IMR-90 (cell line): Measurements from ENCODE around the gene IVL. TPM values are rescaled to one million over a fixed set of nuclear protein-coding genes. Genes with fewer than 3 reads are reported as not detected.

Experiments
- ATAC-seq: fragments of 200-7000 bp; cut with Tn5 transposase; 2 replicates; pipeline ENCODE4 v1.9.1; 2020; ENCODE audit warnings: low read depth, mild to moderate bottlenecking, moderate library complexity
- BruUV-seq: library from RNA; stranded (reverse); fragments of 400-500 nt; replicated peaks from 2 replicates; lab custom pipeline; 2021; lab: Mats Ljungman, UMichigan
- CTCF ChIA-PET: fragments of 300-600 bp; formaldehyde crosslinking; extraction: SDS; loops from one replicate; lab custom pipeline; 2021; ENCODE audit warnings: antibody characterized with exemption; lab: Yijun Ruan, JAX
- POLR2A ChIA-PET: fragments of 300-600 bp; sonication (Branson Sonifier 250); formaldehyde crosslinking; loops from one replicate; lab custom pipeline; 2022; ENCODE audit warnings: antibody characterized with exemption; ENCODE audit not compliant: unreplicated experiment; lab: Charles Lee
- DNase-seq: peaks from one replicate; pipeline ENCODE4 v3.0.0; 2013
- H2AFZ ChIP-seq: replicated peaks from 2 replicates; pipeline ENCODE3; 2013; ENCODE audit warnings: low read length, mild to moderate bottlenecking; ENCODE audit not compliant: poor library complexity
- H2AK5ac ChIP-seq: 2 replicates; pipeline ENCODE4 v1.6.1; 2013; ENCODE audit warnings: low read depth, low read length, inconsistent platforms
- H2AK9ac ChIP-seq: replicated peaks from 2 replicates; pipeline ENCODE3; 2013; ENCODE audit warnings: mild to moderate bottlenecking, low read depth, low read length, moderate library complexity; ENCODE audit not compliant: poor library complexity
- H2BK120ac ChIP-seq: 2 replicates; pipeline ENCODE4 v1.6.1; 2013; ENCODE audit warnings: low read depth, low read length, inconsistent platforms
- H2BK15ac ChIP-seq: 3 replicates; pipeline ENCODE4 v1.6.1; 2013; ENCODE audit warnings: low read depth, low read length, inconsistent platforms
- H2BK20ac ChIP-seq: 2 replicates; pipeline ENCODE4 v1.6.1; 2013; ENCODE audit warnings: low read depth, mild to moderate bottlenecking, inconsistent platforms, low read length, moderate library complexity
- H2BK5ac ChIP-seq: 2 replicates; pipeline ENCODE4 v1.6.1; 2013; ENCODE audit warnings: mild to moderate bottlenecking, low read depth, low read length, inconsistent platforms; ENCODE audit not compliant: poor library complexity, severe bottlenecking
- H3K14ac ChIP-seq: replicated peaks from 2 replicates; pipeline ENCODE4 v1.6.1; 2013; ENCODE audit warnings: low read depth, low read length, inconsistent platforms
- H3K18ac ChIP-seq: 2 replicates; pipeline ENCODE4 v1.6.1; 2013; ENCODE audit warnings: low read depth, low read length, control low read depth
- H3K23ac ChIP-seq: 2 replicates; pipeline ENCODE4 v1.6.1; 2013; ENCODE audit warnings: low read depth, low read length, inconsistent platforms
- H3K27ac ChIP-seq: 2 replicates; pipeline ENCODE4 v1.5.1; 2013; ENCODE audit warnings: mild to moderate bottlenecking, control low read depth, low read length; ENCODE audit not compliant: insufficient read depth
- H3K27me3 ChIP-seq: 2 replicates; pipeline ENCODE4 v1.6.1; 2013; ENCODE audit warnings: low read length; ENCODE audit not compliant: control insufficient read depth, insufficient read depth
- H3K36me3 ChIP-seq: 2 replicates; pipeline ENCODE4 v1.6.1; 2013; ENCODE audit warnings: low read length, mixed read lengths; ENCODE audit not compliant: control insufficient read depth, insufficient read depth
- H3K4ac ChIP-seq: 2 replicates; pipeline ENCODE4 v1.6.1; 2013; ENCODE audit warnings: low read depth, low read length, inconsistent platforms
- H3K4me1 ChIP-seq: 2 replicates; pipeline ENCODE4 v1.6.1; 2013; ENCODE audit warnings: low read length, mixed read lengths; ENCODE audit not compliant: control insufficient read depth, insufficient read depth
- H3K4me2 ChIP-seq: 2 replicates; pipeline ENCODE4 v1.6.1; 2013; ENCODE audit warnings: low read depth, mild to moderate bottlenecking, control low read depth, low read length, moderate library complexity
- H3K4me3 ChIP-seq: 2 replicates; pipeline ENCODE4 v1.5.1; 2013; ENCODE audit warnings: low read depth, mild to moderate bottlenecking, control low read depth, low read length, moderate library complexity; ENCODE audit not compliant: insufficient read depth
- H3K56ac ChIP-seq: 2 replicates; pipeline ENCODE4 v1.6.1; 2013; ENCODE audit warnings: low read length, inconsistent platforms; ENCODE audit not compliant: insufficient read depth; ENCODE audit errors: extremely low read depth
- H3K79me1 ChIP-seq, 2 experiments: 2 replicates each; pipeline ENCODE4 v1.6.1; 2013; ENCODE audit warnings: low read length in 2 of 2, inconsistent platforms in 1 of 2, low read depth in 1 of 2
- H3K9ac ChIP-seq: 2 replicates; pipeline ENCODE4 v1.6.1; 2013; ENCODE audit warnings: low read depth, low read length, control low read depth
- H3K9me1 ChIP-seq: 2 replicates; pipeline ENCODE4 v1.6.1; 2013; ENCODE audit warnings: low read length, inconsistent platforms; ENCODE audit not compliant: insufficient read depth
- H3K9me3 ChIP-seq: 2 replicates; pipeline ENCODE4 v1.6.1; 2013; ENCODE audit warnings: low read length; ENCODE audit not compliant: control insufficient read depth, insufficient read depth
- H4K20me1 ChIP-seq: 2 replicates; pipeline ENCODE4 v1.6.1; 2013; ENCODE audit warnings: low read length, inconsistent platforms; ENCODE audit not compliant: insufficient read depth
- H4K5ac ChIP-seq: 2 replicates; pipeline ENCODE4 v1.6.1; 2013; ENCODE audit warnings: mild to moderate bottlenecking, low read depth, low read length, control low read depth
- H4K8ac ChIP-seq, 2 experiments: 2 replicates each; pipeline ENCODE4 v1.6.1; 2013; ENCODE audit warnings: low read depth in 2 of 2, low read length in 2 of 2, control low read depth in 1 of 2, inconsistent platforms in 1 of 2
- H4K91ac ChIP-seq: 2 replicates; pipeline ENCODE4 v1.6.1; 2013; ENCODE audit warnings: low read depth, low read length, inconsistent platforms; ENCODE audit not compliant: insufficient read depth
- BHLHE40 ChIP-seq: fragments of 150-350 bp; IDR thresholded peaks from 2 replicates; pipeline ENCODE4 v1.6.1; 2016; ENCODE audit warnings: mild to moderate bottlenecking, low read depth, low read length
- CEBPB ChIP-seq: IDR thresholded peaks from 2 replicates; pipeline ENCODE4 v1.6.1; 2012; ENCODE audit warnings: low read depth, low read length, improper control_type of control experiment
- FOS ChIP-seq: fragments of 150-350 bp; IDR thresholded peaks from 2 replicates; pipeline ENCODE4 v1.6.1; 2016; ENCODE audit warnings: low read depth, low read length
- MAFK ChIP-seq: IDR thresholded peaks from 2 replicates; pipeline ENCODE4 v1.6.1; 2012; ENCODE audit warnings: low read depth, low read length, improper control_type of control experiment
- MAZ ChIP-seq: IDR thresholded peaks from 2 replicates; pipeline ENCODE4 v1.6.1; 2012; ENCODE audit warnings: low read depth, mild to moderate bottlenecking, low read length, improper control_type of control experiment, moderate library complexity, borderline replicate concordance
- MXI1 ChIP-seq: IDR thresholded peaks from 2 replicates; pipeline ENCODE4 v1.6.1; 2012; ENCODE audit warnings: low read depth, mild to moderate bottlenecking, low read length, moderate library complexity, borderline replicate concordance
- NFE2L2 ChIP-seq: fragments of 150-350 bp; IDR thresholded peaks from 2 replicates; pipeline ENCODE4 v1.6.1; 2016; ENCODE audit warnings: low read depth, mild to moderate bottlenecking, low read length
- RAD21 ChIP-seq: IDR thresholded peaks from 2 replicates; pipeline ENCODE4 v1.6.1; 2012; ENCODE audit warnings: low read length, improper control_type of control experiment
- RFX5 ChIP-seq: IDR thresholded peaks from 2 replicates; pipeline ENCODE4 v1.8.0; 2012; ENCODE audit warnings: low read depth, mild to moderate bottlenecking, low read length, moderate library complexity
- SMC3 ChIP-seq: fragments of 150-350 bp; IDR thresholded peaks from 2 replicates; pipeline ENCODE4 v1.6.1; 2016; ENCODE audit warnings: low read depth, mild to moderate bottlenecking, antibody characterized with exemption, low read length, moderate library complexity
- WGBS, 2 experiments: methylation state at CpG; one replicate each; pipeline versions ENCODE4 v1.1.5 to v1.1.7; 2013; ENCODE audit warnings: missing lambda C conversion rate in 2 of 2; ENCODE audit not compliant: insufficient read length in 1 of 2; ENCODE audit errors: extremely low coverage in 2 of 2; 5-methylcytosine and 5-hydroxymethylcytosine counted together
- dilution Hi-C: fragments of 300-500 bp; cut with HindIII; formaldehyde crosslinking; loops from one replicate; pipeline ENCODE4 v1.14.3; 2018; ENCODE audit warnings: low sequenced_read_pairs; ENCODE audit not compliant: unreplicated experiment
- in situ Hi-C: fragments of 300-500 bp; cut with MboI; formaldehyde crosslinking; loops from 3 replicates; pipeline ENCODE4 v1.14.3; 2019; ENCODE audit warnings: low sequenced_read_pairs, inconsistent platforms, mixed read lengths
- intact Hi-C: fragments of 100-400 bp; cut with micrococcal nuclease; formaldehyde crosslinking; loops from 2 replicates; pipeline ENCODE4 v1.10.0; 2022
- polyA plus RNA-seq, 3 experiments: library from polyadenylated mRNA; depleted of rRNA; stranded (reverse); fragments of >200 nt; gene quantifications; 2 replicates each; pipeline ENCODE4 v1.2.3, GENCODE V29; 2012; ENCODE audit warnings: low replicate concordance in 1 of 3
- total RNA-seq: library from RNA; depleted of rRNA; stranded (reverse); fragments of >200 nt; gene quantifications from 2 replicates; pipeline ENCODE4 v1.2.3, GENCODE V29; 2012
- TF ChIP-seq, protein P1 (sequence below): fragments of 150-350 bp; IDR thresholded peaks from 2 replicates; pipeline ENCODE4 v1.6.1; 2017; ENCODE audit warnings: mild to moderate bottlenecking, antibody characterized with exemption, low read length, low read depth
- TF ChIP-seq, protein P2 (sequence below): conservative IDR thresholded peaks from 2 replicates; pipeline ENCODE4 v1.5.1; 2012; ENCODE audit warnings: mild to moderate bottlenecking, low read depth, low read length, improper control_type of control experiment
- TF ChIP-seq, protein P3 (sequence below): fragments of 150-350 bp; IDR thresholded peaks from 2 replicates; pipeline ENCODE4 v1.6.1; 2016; ENCODE audit warnings: low read depth, mild to moderate bottlenecking, low read length, moderate library complexity, borderline replicate concordance

IVL gene
- total and polyA plus RNA-seq, 2 of the 4 experiments (the other 2 are of a cell fraction) = not detected

DNA sequence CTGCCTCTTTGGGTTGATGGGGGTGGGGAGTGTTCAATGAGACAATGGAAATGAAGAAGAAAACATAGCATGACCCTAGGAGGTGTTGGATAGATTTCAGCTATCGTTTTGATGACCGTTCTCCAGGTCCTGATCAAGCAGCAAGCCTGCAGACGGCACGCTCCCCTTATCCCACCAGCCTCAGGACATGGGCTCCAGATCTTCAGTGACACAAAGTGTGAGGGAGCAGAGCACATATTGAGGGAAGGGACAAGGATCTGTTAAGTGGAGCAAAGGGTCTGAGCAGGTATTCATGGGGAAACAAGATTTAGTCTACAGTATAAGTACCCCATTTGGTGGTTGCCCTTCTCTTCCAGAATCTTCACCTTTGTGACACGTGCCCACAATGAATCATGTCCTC, 43.4 kb downstream of the IVL start:
- Histone ChIP-seq H3K23ac (no peak overlapping the region), H3K27me3 (no peaks in the 10 kb centered on the region), H3K4me3 (no peak overlapping the region), H3K4ac (no peak overlapping the region), H3K79me1 (no peaks in the 10 kb centered on the region), H3K9me3 (no peaks in the 10 kb centered on the region), H4K5ac (no peak overlapping the region), H4K91ac (no peak overlapping the region), H3K36me3 (no peaks in the 10 kb centered on the region), H2BK15ac (no peak overlapping the region), H3K18ac (no peak overlapping the region), H3K14ac (no peak overlapping the region), H2BK120ac (no peak overlapping the region), H3K4me1 (no peaks in the 10 kb centered on the region), H2AK9ac (no peak overlapping the region), H2BK5ac (no peak overlapping the region), H2AFZ (no peak overlapping the region), H4K20me1 (no peaks in the 10 kb centered on the region), H4K8ac (no peak overlapping the region), H3K56ac (no peak overlapping the region), H2AK5ac (no peak overlapping the region), H3K9ac (no peak overlapping the region), H3K9me1 (no peaks in the 10 kb centered on the region), H3K27ac (no peak overlapping the region), H3K4me2 (no peak overlapping the region), H2BK20ac (no peak overlapping the region)
- no CpG with 5 or more reads among the region's 5 CpGs for WGBS, 2 experiments
- no peak for ATAC-seq
- TF ChIP-seq RFX5 (no peak), FOS (no peak), CEBPB (no peak), MAFK (no peak), BHLHE40 (no peak), RAD21 (no peak), MAZ (no peak), MXI1 (no peak), SMC3 (no peak), NFE2L2 (no peak)
- TF ChIP-seq, protein P1, sequence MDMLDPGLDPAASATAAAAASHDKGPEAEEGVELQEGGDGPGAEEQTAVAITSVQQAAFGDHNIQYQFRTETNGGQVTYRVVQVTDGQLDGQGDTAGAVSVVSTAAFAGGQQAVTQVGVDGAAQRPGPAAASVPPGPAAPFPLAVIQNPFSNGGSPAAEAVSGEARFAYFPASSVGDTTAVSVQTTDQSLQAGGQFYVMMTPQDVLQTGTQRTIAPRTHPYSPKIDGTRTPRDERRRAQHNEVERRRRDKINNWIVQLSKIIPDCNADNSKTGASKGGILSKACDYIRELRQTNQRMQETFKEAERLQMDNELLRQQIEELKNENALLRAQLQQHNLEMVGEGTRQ = no peak
- TF ChIP-seq, protein P2, sequence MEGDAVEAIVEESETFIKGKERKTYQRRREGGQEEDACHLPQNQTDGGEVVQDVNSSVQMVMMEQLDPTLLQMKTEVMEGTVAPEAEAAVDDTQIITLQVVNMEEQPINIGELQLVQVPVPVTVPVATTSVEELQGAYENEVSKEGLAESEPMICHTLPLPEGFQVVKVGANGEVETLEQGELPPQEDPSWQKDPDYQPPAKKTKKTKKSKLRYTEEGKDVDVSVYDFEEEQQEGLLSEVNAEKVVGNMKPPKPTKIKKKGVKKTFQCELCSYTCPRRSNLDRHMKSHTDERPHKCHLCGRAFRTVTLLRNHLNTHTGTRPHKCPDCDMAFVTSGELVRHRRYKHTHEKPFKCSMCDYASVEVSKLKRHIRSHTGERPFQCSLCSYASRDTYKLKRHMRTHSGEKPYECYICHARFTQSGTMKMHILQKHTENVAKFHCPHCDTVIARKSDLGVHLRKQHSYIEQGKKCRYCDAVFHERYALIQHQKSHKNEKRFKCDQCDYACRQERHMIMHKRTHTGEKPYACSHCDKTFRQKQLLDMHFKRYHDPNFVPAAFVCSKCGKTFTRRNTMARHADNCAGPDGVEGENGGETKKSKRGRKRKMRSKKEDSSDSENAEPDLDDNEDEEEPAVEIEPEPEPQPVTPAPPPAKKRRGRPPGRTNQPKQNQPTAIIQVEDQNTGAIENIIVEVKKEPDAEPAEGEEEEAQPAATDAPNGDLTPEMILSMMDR = no peak
- TF ChIP-seq, protein P3, sequence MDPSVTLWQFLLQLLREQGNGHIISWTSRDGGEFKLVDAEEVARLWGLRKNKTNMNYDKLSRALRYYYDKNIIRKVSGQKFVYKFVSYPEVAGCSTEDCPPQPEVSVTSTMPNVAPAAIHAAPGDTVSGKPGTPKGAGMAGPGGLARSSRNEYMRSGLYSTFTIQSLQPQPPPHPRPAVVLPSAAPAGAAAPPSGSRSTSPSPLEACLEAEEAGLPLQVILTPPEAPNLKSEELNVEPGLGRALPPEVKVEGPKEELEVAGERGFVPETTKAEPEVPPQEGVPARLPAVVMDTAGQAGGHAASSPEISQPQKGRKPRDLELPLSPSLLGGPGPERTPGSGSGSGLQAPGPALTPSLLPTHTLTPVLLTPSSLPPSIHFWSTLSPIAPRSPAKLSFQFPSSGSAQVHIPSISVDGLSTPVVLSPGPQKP = no peak
- no peak for DNase-seq
- in situ Hi-C loops (no loop called here), dilution Hi-C loops (no loop called here), intact Hi-C loops (no loop called here)
- ChIA-PET CTCF (no interaction called here), POLR2A (no interaction called here)
- no TSS peak for BruUV-seq
